Adrenal gland (tissue), 12 donors: ENCODE measurements around the gene VEGFA. TPM values are rescaled to one million over a fixed set of nuclear protein-coding genes. Genes with fewer than 3 reads are reported as not detected.

Experiments
- DNase-seq, 7 donors: peaks; one replicate each; pipeline ENCODE4 v3.0.0-alpha.2; 2019 to 2020
- H3K27ac ChIP-seq, 5 donors: fragments of 200-600 bp; sonication (generic) in 4 of 5; 1 replicate in 3 of 5; 2 replicates in 2 of 5; pipeline versions ENCODE4 v1.5.1 to v1.8.0; 2016 to 2020; ENCODE audit warnings: mild to moderate bottlenecking in 1 of 5
- H3K27me3 ChIP-seq: fragments of 200-600 bp; 2 replicates; pipeline ENCODE4 v1.8.0; 2021
- H3K36me3 ChIP-seq, 2 donors: fragments of 200-600 bp; replicated peaks in 1 of 2; 1 replicate in 1 of 2; 2 replicates in 1 of 2; pipeline versions ENCODE4 v1.5.1 to v1.8.0; 2018 to 2022
- H3K4me1 ChIP-seq, 2 donors: fragments of 200-600 bp; replicated peaks in 1 of 2; 1 replicate in 1 of 2; 2 replicates in 1 of 2; pipeline versions ENCODE4 v1.5.1 to v1.8.0; 2018 to 2021
- H3K4me3 ChIP-seq, 4 donors: fragments of 200-600 bp; sonication (generic) in 3 of 4; one replicate each; pipeline ENCODE4 v1.5.1; 2016 to 2018
- H3K9me3 ChIP-seq, 3 donors: fragments of 200-600 bp; sonication (generic) in 1 of 3; replicated peaks in 1 of 3; 1 replicate in 2 of 3; 2 replicates in 1 of 3; pipeline versions ENCODE4 v1.5.1 to v1.8.0; 2016 to 2021
- POLR2A ChIP-seq, 2 donors: fragments of 450-650 bp; IDR thresholded peaks; one replicate each; pipeline ENCODE4 v1.6.1; 2017; ENCODE audit warnings: antibody characterized with exemption in 2 of 2, mild to moderate bottlenecking in 2 of 2, moderate library complexity in 1 of 2
- WGBS, 4 donors: extraction: QIAGEN DNeasy Blood & Tissue Kit in 2 of 4; methylation state at CpG; one replicate each; pipeline versions ENCODE4 v1.1.5 to v1.1.7; 2013 to 2017; 5-methylcytosine and 5-hydroxymethylcytosine counted together
- intact Hi-C, 2 donors: fragments of 100-400 bp; cut with DNase I; formaldehyde crosslinking; loops; one replicate each; pipeline versions ENCODE4 v1.14.1 to v1.15.0; 2022 to 2023
- polyA plus RNA-seq, 3 donors: library from polyadenylated mRNA; stranded (reverse); fragments of 200-250 nt in 2 of 3; fragments of 350-450 nt in 1 of 3; fragmentation: Illumina TruSeq in 1 of 3; extraction: RNeasy Lipid Tissue Mini Kit (QIAGEN cat#74804) in 1 of 3; gene quantifications; one replicate each; pipeline ENCODE4 v1.2.3, GENCODE V29; 2013 to 2014
- total RNA-seq, 9 donors: library from RNA; depleted of rRNA in 4 of 9; stranded (reverse); fragments of >200 nt in 4 of 9; fragments of 120-200 nt in 1 of 9; fragmentation: NEBNext Ultra II Directional in 1 of 9; extraction: Animal tissue kit (Norgen Biotek cat#: 25700) in 1 of 9; gene quantifications; one replicate each; pipeline versions ENCODE4 v1.1.0 to v1.2.4, GENCODE V29; 2013 to 2023
- TF ChIP-seq, protein P1 (sequence below), 6 experiments: fragments of 450-650 bp in 4 of 6; fragments of 200-600 bp in 2 of 6; sonication (generic) in 1 of 6; IDR thresholded peaks; 1 replicate in 5 of 6; 2 replicates in 1 of 6; pipeline versions ENCODE4 v1.5.1 to v1.8.0; 2016 to 2021; ENCODE audit warnings: antibody characterized with exemption in 6 of 6, mild to moderate bottlenecking in 2 of 6, moderate library complexity in 1 of 6
- donor health status: healthy with polysubstance abuse.
- donor health status: Bipolar disorder and iron deficiency.
- donor health status: DM: yes; HTN: yes; CAD: no.
- donor health status: DM: no; HTN: no; CAD: no.
- donor health status: DM: no; HTN: no; CAD: no.
- donor health status: DM: yes; HTN: yes; CAD: no.

Gene VEGFA
- total and polyA plus RNA-seq, 12 donors: 31.5 to 343 (median 101) TPM

DNA sequence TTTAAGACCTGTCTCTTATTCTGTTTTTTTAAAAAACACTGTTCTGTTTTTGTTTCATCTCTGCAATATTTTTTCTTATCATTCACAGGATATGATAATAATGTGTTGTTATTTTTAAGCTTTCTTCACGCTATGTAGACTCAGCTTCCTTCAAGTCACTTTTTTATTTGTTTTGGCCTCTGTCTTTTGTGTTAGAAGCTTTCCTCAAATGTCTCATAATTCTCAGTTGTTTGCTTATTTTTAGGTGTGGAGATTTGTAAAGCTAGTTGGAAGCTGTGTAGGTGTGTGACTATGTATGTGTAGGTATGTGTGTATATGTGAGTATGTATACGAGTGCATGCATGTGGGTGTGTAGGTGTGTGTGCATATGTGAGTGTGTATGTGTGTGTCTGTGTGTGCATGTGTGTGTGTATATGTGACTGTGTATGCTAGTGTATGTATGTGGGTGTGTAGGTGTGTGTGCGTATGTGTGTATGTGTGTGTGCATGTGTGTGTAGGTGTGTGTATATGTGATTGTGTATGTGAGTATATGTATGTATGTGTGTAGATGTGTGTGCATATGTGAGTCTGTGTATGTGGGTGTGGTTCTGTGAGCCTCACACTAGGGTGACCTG is 16.3 kb upstream of the VEGFA start:
- H3K9me3 ChIP-seq: no peaks in the 10 kb centered on the region
- peak in 2 of 7 donors; percentile 2 to 5 for DNase-seq
- no peak for TF ChIP-seq POLR2A (IDR thresholded peaks at IDR 0.05)
- TF ChIP-seq, protein P1, sequence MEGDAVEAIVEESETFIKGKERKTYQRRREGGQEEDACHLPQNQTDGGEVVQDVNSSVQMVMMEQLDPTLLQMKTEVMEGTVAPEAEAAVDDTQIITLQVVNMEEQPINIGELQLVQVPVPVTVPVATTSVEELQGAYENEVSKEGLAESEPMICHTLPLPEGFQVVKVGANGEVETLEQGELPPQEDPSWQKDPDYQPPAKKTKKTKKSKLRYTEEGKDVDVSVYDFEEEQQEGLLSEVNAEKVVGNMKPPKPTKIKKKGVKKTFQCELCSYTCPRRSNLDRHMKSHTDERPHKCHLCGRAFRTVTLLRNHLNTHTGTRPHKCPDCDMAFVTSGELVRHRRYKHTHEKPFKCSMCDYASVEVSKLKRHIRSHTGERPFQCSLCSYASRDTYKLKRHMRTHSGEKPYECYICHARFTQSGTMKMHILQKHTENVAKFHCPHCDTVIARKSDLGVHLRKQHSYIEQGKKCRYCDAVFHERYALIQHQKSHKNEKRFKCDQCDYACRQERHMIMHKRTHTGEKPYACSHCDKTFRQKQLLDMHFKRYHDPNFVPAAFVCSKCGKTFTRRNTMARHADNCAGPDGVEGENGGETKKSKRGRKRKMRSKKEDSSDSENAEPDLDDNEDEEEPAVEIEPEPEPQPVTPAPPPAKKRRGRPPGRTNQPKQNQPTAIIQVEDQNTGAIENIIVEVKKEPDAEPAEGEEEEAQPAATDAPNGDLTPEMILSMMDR (IDR thresholded peaks at IDR 0.05): no peak
- H3K27me3 ChIP-seq: no peaks in the 10 kb centered on the region
- no peak overlapping the region for H3K27ac ChIP-seq
- H3K36me3 ChIP-seq: no peaks in the 10 kb centered on the region
- H3K4me1 ChIP-seq: peaks cover 5 to 6% of the 10 kb centered on the region in 2 donors
- intact Hi-C loops: no loop called here
- WGBS, 4 donors: 85 to 88% (median 87%) methylated on average over 3 of the region's 3 CpGs
- H3K4me3 ChIP-seq: no peak overlapping the region

DNA sequence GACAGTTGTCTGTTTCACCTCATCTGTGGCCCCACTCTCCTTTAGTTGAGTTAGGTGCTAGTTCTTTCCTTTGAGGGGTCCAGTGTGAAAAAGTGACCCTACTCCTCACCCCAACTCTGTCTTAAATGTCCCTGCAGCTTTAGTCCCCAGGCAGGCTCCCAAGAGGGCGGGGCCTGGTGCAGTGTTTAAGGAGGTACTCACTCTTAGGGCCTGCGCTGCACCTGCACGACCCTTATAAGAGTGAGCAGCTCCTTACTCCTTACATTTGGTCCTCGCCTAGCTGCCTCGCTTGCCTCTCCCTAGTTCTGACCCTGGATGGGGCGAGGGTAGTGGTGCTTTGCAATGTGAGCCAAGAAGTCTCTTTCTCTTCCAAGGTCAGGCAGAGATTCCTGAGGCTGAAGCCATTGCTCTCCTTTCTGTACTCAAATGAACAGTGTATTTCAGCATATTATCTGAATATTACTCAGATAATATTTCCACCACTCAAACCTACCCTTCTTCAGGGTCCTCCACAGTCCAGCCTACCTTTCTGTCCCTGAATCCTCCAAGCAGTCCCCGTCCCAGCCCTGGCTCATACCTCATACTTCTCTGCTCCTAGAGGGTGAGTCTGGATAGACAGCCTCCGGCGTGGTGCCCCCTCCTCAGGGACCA is 11.9 kb upstream of the VEGFA start:
- H3K36me3 ChIP-seq: no peaks in the 10 kb centered on the region
- H3K27me3 ChIP-seq: no peaks in the 10 kb centered on the region
- no peak for DNase-seq
- intact Hi-C loops: loop anchor here in 1 of 2 donors (5.0 kb wide), 1 partner anchor 91 kb away; no protein-coding TSS in a partner anchor
- TF ChIP-seq, protein P1 (IDR thresholded peaks at IDR 0.05): no peak
- TF ChIP-seq POLR2A (IDR thresholded peaks at IDR 0.05): no peak
- WGBS, 4 donors: 48 to 50% (median 48%) methylated on average over 8 to 9 of the region's 9 CpGs
- no peak overlapping the region for H3K27ac ChIP-seq
- H3K4me1 ChIP-seq: peaks cover 5 to 6% of the 10 kb centered on the region in 2 donors
- no peaks in the 10 kb centered on the region for H3K9me3 ChIP-seq
- H3K4me3 ChIP-seq: no peak overlapping the region

DNA sequence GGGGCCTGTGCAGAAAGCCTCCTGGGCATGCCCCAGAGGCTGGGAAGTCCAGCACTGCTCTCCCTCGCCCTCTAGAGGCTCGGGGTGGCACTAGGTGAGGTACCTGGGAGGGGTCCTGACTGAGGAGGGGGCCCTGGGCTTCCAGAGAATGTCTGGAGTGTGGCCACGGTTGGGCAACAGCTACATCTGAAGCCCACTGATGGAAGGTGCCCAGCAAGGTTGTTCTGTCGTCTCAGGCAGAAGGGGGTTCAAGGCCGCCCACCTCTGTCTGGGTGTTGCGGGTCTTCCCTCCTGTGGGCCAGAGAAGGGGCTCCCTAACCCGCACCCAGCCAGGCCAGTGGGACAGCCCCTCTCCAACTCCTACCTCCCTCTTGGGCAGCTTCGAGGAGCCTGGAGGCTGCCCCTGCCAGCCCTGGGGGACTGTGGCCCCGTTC is 11.4 kb upstream of the VEGFA start:
- Histone ChIP-seq H3K4me1 (peaks cover 5 to 6% of the 10 kb centered on the region in 2 donors), H3K27ac (no peak overlapping the region), H3K36me3 (no peaks in the 10 kb centered on the region), H3K27me3 (no peaks in the 10 kb centered on the region), H3K9me3 (no peaks in the 10 kb centered on the region), H3K4me3 (no peak overlapping the region)
- WGBS, 4 donors: 54 to 70% (median 55%) methylated on average over 6 to 9 of the region's 9 CpGs
- no peak for TF ChIP-seq POLR2A (IDR thresholded peaks at IDR 0.05)
- TF ChIP-seq, protein P1 (IDR thresholded peaks at IDR 0.05): peak; percentile 31 to 62 (median 57)
- intact Hi-C loops: loop anchor here in 1 of 2 donors (5.0 kb wide), 1 partner anchor 91 kb away; no protein-coding TSS in a partner anchor
- no peak for DNase-seq

DNA sequence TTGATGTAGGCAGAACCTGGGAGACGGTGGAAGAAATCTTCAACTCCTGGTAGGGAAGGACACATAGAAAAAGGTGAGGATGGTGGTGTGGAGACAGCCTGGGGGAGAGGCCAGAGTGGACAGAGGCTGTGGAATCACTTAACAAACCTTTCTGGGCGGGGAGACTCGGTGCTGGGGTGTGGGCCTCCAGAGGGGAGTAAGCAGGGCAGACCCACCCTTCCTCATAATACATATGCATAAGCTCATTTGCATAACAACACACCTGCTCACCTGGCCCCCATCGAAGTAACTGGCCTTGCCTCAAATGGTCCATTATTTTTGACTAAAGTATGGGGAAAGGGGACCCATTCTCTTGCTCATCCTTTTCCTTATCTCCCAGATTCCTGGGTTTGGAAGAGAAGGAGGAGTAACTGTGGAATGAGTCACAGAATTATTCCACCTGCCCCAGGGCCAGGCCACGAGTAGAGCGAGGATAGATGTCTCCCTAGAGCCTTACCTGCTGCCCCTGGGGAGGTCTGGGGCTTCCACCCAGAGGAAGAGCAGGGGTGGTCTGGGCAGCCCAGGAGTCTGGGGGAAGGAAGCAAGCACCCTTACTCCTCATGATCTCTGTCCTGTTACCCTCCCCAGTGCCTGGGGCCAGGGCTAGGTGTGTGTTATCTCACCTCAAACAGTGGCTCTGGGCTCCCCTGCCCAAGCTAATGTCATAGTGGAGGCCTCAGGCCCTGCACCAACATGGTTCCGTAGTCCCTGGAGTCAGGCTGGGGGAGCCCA is 10.7 kb upstream of the VEGFA start:
- DNase-seq: no peak
- no peaks in the 10 kb centered on the region for H3K27me3 ChIP-seq
- intact Hi-C loops: loop anchor here in 1 of 2 donors (5.0 kb wide), 1 partner anchor 92 kb away; no protein-coding TSS in a partner anchor
- no peak overlapping the region for H3K27ac ChIP-seq
- no peaks in the 10 kb centered on the region for H3K9me3 ChIP-seq
- H3K36me3 ChIP-seq: no peaks in the 10 kb centered on the region
- H3K4me3 ChIP-seq: no peak overlapping the region
- 61 to 84% (median 73%) methylated on average over 7 of the region's 7 CpGs for WGBS, 4 donors
- H3K4me1 ChIP-seq: peaks cover 5 to 6% of the 10 kb centered on the region in 2 donors
- TF ChIP-seq POLR2A (IDR thresholded peaks at IDR 0.05): no peak
- TF ChIP-seq, protein P1 (IDR thresholded peaks at IDR 0.05): no peak
